Ascending aorta (tissue), 2 donors: ENCODE measurements around the gene CCNI. TPM values are rescaled to one million over a fixed set of nuclear protein-coding genes. Genes with fewer than 3 reads are reported as not detected.

Experiments
- DNase-seq, 2 donors: peaks; one replicate each; pipeline ENCODE4 v3.0.0-alpha.2; 2019; ENCODE audit warnings: low spot score in 2 of 2
- H3K27ac ChIP-seq, 2 donors: fragments of 200-600 bp; sonication (generic); one replicate each; pipeline ENCODE4 v1.5.1; 2016 to 2017; ENCODE audit warnings: mild to moderate bottlenecking in 1 of 2
- H3K27me3 ChIP-seq: fragments of 200-600 bp; sonication (generic); one replicate; pipeline ENCODE4 v1.5.1; 2017
- H3K36me3 ChIP-seq, 2 donors: fragments of 200-600 bp; sonication (generic); one replicate each; pipeline ENCODE4 v1.5.1; 2016
- H3K4me1 ChIP-seq, 2 donors: fragments of 200-600 bp; sonication (generic); one replicate each; pipeline ENCODE4 v1.5.1; 2016 to 2017; ENCODE audit warnings: mild to moderate bottlenecking in 1 of 2
- H3K4me3 ChIP-seq, 2 donors: fragments of 200-600 bp; sonication (generic); one replicate each; pipeline ENCODE4 v1.5.1; 2016 to 2017; ENCODE audit warnings: mild to moderate bottlenecking in 1 of 2
- H3K9me3 ChIP-seq, 2 donors: fragments of 200-600 bp; sonication (generic); one replicate each; pipeline ENCODE4 v1.5.1; 2016
- intact Hi-C: fragments of 100-400 bp; cut with DNase I; formaldehyde crosslinking; loops from one replicate; pipeline ENCODE4 v1.15.1; 2023
- total RNA-seq: library from RNA; depleted of rRNA; stranded (reverse); fragments of >200 nt; gene quantifications from one replicate; pipeline ENCODE4 v1.1.0, GENCODE V29; 2016
- TF ChIP-seq, protein P1 (sequence below), 3 experiments: fragments of 200-600 bp in 2 of 3; fragments of 450-650 bp in 1 of 3; sonication (generic) in 2 of 3; IDR thresholded peaks; one replicate each; pipeline ENCODE4 v1.5.1; 2016 to 2019; ENCODE audit warnings: antibody characterized with exemption in 3 of 3, mild to moderate bottlenecking in 1 of 3, moderate library complexity in 1 of 3

Gene CCNI
- total RNA-seq, 1 donor from 2014 or later, result 140 TPM

DNA sequence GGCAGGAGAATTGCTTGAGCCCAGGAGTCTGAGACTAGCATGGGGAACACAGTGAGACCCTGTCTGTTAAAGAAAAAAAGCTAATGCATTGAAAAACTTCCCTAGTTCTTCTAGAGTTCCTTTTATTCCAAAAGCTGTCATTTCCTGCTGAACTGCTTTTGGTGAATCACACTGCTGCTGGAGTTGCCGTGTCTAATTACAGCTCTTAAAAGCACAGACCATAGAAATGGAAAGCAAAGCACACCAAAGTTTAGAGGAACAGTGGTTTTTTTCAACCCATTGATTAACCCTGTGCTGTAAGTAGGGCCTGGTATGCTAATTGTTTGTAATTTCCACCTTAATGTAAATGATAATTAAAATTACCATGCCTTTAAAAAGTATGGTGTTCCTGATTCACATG is 73.9 kb downstream of the CCNI start:
- peaks cover 9 to 25% of the 10 kb centered on the region in 2 donors for H3K4me1 ChIP-seq
- H3K9me3 ChIP-seq, result no peaks in the 10 kb centered on the region
- no peak overlapping the region for H3K4me3 ChIP-seq
- intact Hi-C loops, result loop anchor here (2.0 to 5.0 kb wide), 2 partner anchors 51 to 170 kb away; no protein-coding TSS in a partner anchor
- peaks cover 9 to 39% of the 10 kb centered on the region in 2 donors for H3K36me3 ChIP-seq
- peak overlapping the region; percentile 39 to 58 for H3K27ac ChIP-seq
- H3K27me3 ChIP-seq, result no peaks in the 10 kb centered on the region
- TF ChIP-seq, protein P1, sequence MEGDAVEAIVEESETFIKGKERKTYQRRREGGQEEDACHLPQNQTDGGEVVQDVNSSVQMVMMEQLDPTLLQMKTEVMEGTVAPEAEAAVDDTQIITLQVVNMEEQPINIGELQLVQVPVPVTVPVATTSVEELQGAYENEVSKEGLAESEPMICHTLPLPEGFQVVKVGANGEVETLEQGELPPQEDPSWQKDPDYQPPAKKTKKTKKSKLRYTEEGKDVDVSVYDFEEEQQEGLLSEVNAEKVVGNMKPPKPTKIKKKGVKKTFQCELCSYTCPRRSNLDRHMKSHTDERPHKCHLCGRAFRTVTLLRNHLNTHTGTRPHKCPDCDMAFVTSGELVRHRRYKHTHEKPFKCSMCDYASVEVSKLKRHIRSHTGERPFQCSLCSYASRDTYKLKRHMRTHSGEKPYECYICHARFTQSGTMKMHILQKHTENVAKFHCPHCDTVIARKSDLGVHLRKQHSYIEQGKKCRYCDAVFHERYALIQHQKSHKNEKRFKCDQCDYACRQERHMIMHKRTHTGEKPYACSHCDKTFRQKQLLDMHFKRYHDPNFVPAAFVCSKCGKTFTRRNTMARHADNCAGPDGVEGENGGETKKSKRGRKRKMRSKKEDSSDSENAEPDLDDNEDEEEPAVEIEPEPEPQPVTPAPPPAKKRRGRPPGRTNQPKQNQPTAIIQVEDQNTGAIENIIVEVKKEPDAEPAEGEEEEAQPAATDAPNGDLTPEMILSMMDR (IDR thresholded peaks at IDR 0.05), result no peak
- DNase-seq, result no peak

GRCh38 chr4:76998251-76998901 is 77.4 kb downstream of the CCNI start:
- H3K27me3 ChIP-seq, result no peaks in the 10 kb centered on the region
- TF ChIP-seq, protein P1 (IDR thresholded peaks at IDR 0.05), result no peak
- H3K4me3 ChIP-seq, result no peak overlapping the region
- no peak overlapping the region for H3K27ac ChIP-seq
- intact Hi-C loops, result no loop called here
- H3K9me3 ChIP-seq, result no peaks in the 10 kb centered on the region
- peaks cover 5 to 22% of the 10 kb centered on the region in 2 donors for H3K4me1 ChIP-seq
- peaks cover 9 to 22% of the 10 kb centered on the region in 2 donors for H3K36me3 ChIP-seq
- DNase-seq, result no peak

DNA sequence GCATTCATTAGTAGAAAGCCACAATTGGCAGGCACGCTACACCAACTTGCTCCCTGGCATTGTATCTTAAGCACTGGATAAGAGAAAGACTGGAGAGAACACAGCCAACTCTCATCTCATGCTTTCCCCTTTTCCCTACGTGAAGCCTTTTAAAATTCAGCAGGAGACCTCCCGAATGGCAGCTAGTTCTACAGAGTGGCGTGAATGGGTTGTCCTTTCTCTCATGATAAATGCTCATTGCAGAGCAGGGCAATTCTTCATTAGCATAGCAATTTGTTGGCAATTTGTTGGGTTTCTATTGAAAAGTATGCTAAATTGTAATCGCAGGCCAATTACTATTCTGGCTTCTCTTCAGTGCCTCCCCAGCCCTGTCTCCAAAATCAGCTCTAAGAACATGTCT is 78.3 kb downstream of the CCNI start:
- no peaks in the 10 kb centered on the region for H3K9me3 ChIP-seq
- TF ChIP-seq, protein P1 (IDR thresholded peaks at IDR 0.05), result no peak
- H3K27ac ChIP-seq, result no peak overlapping the region
- H3K36me3 ChIP-seq, result peaks cover 9 to 22% of the 10 kb centered on the region in 2 donors
- no peak for DNase-seq
- peaks cover under 1 to 14% of the 10 kb centered on the region in 2 donors for H3K4me1 ChIP-seq
- no peaks in the 10 kb centered on the region for H3K27me3 ChIP-seq
- no peak overlapping the region for H3K4me3 ChIP-seq
- intact Hi-C loops, result no loop called here

Other genes with a start within 250 kb of the CCNI start
- 6.5 TPM for gene SOWAHB, start 177.8 kb downstream of the CCNI start, total RNA-seq
- gene SEPTIN11, start 126.2 kb downstream of the CCNI start, total RNA-seq, result 48.0 TPM
- gene CCNG2, start 81.2 kb upstream of the CCNI start, total RNA-seq, result 27.8 TPM